Measurements from ENCODE around the gene PLXDC2.
"Not testable (repeated sequence)": the region's sequence is repeated elsewhere in the genome, so short reads cannot be mapped to it uniquely, and the experiment has no call there.

PLXDC2 gene

GRCh38 chr10:20115894-20116293 lies 299.7 kb downstream of the PLXDC2 start:
- DNase-seq (ENCODE audit: low read depth): no peak

GRCh38 chr10:20117471-20117870 lies 301.2 kb downstream of the PLXDC2 start:
- no peak for DNase-seq (ENCODE audit: low read depth)

- DNase-seq (ENCODE audit: low read depth): no peak
Observed at GRCh38 chr10:20118119-20118518, 301.9 kb downstream of the PLXDC2 start.

GRCh38 chr10:20128811-20129210 lies 312.6 kb downstream of the PLXDC2 start:
- DNase-seq (ENCODE audit: low read depth): no peak

GRCh38 chr10:20132816-20133215 lies 316.6 kb downstream of the PLXDC2 start:
- DNase-seq (ENCODE audit: low read depth): no peak

GRCh38 chr10:20133669-20134189 lies 317.5 kb downstream of the PLXDC2 start:
- DNase-seq (ENCODE audit: low read depth): no peak

GRCh38 chr10:20142311-20142710 lies 326.1 kb downstream of the PLXDC2 start:
- DNase-seq (ENCODE audit: low read depth): no peak

GRCh38 chr10:20144268-20144667 lies 328.0 kb downstream of the PLXDC2 start:
- DNase-seq (ENCODE audit: low read depth): no peak

GRCh38 chr10:20146004-20146403 lies 329.8 kb downstream of the PLXDC2 start:
- no peak for DNase-seq (ENCODE audit: low read depth)

GRCh38 chr10:20147684-20148083 lies 331.5 kb downstream of the PLXDC2 start:
- DNase-seq (ENCODE audit: low read depth): no peak

- DNase-seq (ENCODE audit: low read depth): no peak
Observed at GRCh38 chr10:20156511-20156910, 340.3 kb downstream of the PLXDC2 start.

- no peak for DNase-seq (ENCODE audit: low read depth)
Observed at GRCh38 chr10:20157314-20157713, 341.1 kb downstream of the PLXDC2 start.

GRCh38 chr10:20158086-20158485 lies 341.9 kb downstream of the PLXDC2 start:
- no peak for DNase-seq (ENCODE audit: low read depth)

GRCh38 chr10:20162123-20162522 lies 345.9 kb downstream of the PLXDC2 start:
- no peak for DNase-seq (ENCODE audit: low read depth)

- no peak for DNase-seq (ENCODE audit: low read depth)
Observed at GRCh38 chr10:20166096-20166675, 350.0 kb downstream of the PLXDC2 start.

- DNase-seq (ENCODE audit: low read depth): no peak
Observed at GRCh38 chr10:20170661-20171060, 354.4 kb downstream of the PLXDC2 start.

GRCh38 chr10:20173046-20173445 lies 356.8 kb downstream of the PLXDC2 start:
- no peak for DNase-seq (ENCODE audit: low read depth)

GRCh38 chr10:20175719-20176118 lies 359.5 kb downstream of the PLXDC2 start:
- no peak for DNase-seq (ENCODE audit: low read depth)

GRCh38 chr10:20180766-20181165 lies 364.5 kb downstream of the PLXDC2 start:
- DNase-seq (ENCODE audit: low read depth): no peak

- DNase-seq (ENCODE audit: low read depth): no peak
Observed at GRCh38 chr10:20181434-20181833, 365.2 kb downstream of the PLXDC2 start.

GRCh38 chr10:20185116-20185515 lies 368.9 kb downstream of the PLXDC2 start:
- no peak for DNase-seq (ENCODE audit: low read depth)

GRCh38 chr10:20191392-20191791 lies 375.2 kb downstream of the PLXDC2 start:
- DNase-seq (ENCODE audit: low read depth): not testable (repeated sequence)

- no peak for DNase-seq (ENCODE audit: low read depth)
Observed at GRCh38 chr10:20195076-20195475, 378.8 kb downstream of the PLXDC2 start.

GRCh38 chr10:20200758-20201157 lies 384.5 kb downstream of the PLXDC2 start:
- DNase-seq (ENCODE audit: low read depth): no peak

All from stromal cell of bone marrow (primary cell).